Right ventricle myocardium superior (tissue), 1 donor: ENCODE results near the gene ATOSA. TPM values are rescaled to one million over a fixed set of nuclear protein-coding genes. Genes with fewer than 3 reads are reported as not detected.
A peak's percentile ranks its signal among the peaks of the same experiment; 100 is the strongest.

Experiments used
- ATAC-seq: fragments of 200-7000 bp; cut with Tn5 transposase; one replicate; pipeline ENCODE4 v1.9.1; 2020; ENCODE audit warnings: mild to moderate bottlenecking; ENCODE audit not compliant: poor library complexity
- DNase-seq: peaks from one replicate; pipeline ENCODE4 v3.0.0-alpha.2; 2020
- intact Hi-C: fragments of 100-400 bp; cut with DNase I; formaldehyde crosslinking; loops from one replicate; pipeline ENCODE4 v1.11.2; 2022
- total RNA-seq: library from RNA; stranded (reverse); fragmentation: NEBNext Ultra II Directional; extraction: Animal tissue kit (Norgen Biotek cat#: 25700); gene quantifications from one replicate; pipeline ENCODE4 v1.2.1, GENCODE V29; 2021
- donor health status: DM: no; HTN: yes; CAD: no; lungs with severe emphysema.

Gene ATOSA
- total RNA-seq, 1 donor from 2014 or later, result 20.4 TPM

- intact Hi-C loops, result loop anchor here (10.0 kb wide), 1 partner anchor 45 kb away; no protein-coding TSS in a partner anchor
- no peak for DNase-seq
- ATAC-seq, result no peak
These were observed 10.4 kb upstream of the ATOSA start for GRCh38 chr15:52689562-52689961.

- ATAC-seq (no peak), DNase-seq (no peak)
- intact Hi-C loops, result loop anchor here (10.0 kb wide), 1 partner anchor 51 kb away; no protein-coding TSS in a partner anchor
These were observed 4.4 kb upstream of the ATOSA start for GRCh38 chr15:52683580-52683979.

GRCh38 chr15:52682781-52683180 is 3.6 kb upstream of the ATOSA start:
- DNase-seq, result no peak
- intact Hi-C loops, result loop anchor here (10.0 kb wide), 1 partner anchor 52 kb away; no protein-coding TSS in a partner anchor
- ATAC-seq, result no peak

GRCh38 chr15:52682200-52682599 is 3.0 kb upstream of the ATOSA start:
- intact Hi-C loops, result loop anchor here (10.0 kb wide), 1 partner anchor 53 kb away; no protein-coding TSS in a partner anchor
- DNase-seq (no peak), ATAC-seq (no peak)

- DNase-seq (no peak), ATAC-seq (no peak)
- intact Hi-C loops, result loop anchor here (10.0 kb wide), 1 partner anchor 53 kb away; no protein-coding TSS in a partner anchor
These were observed 2.3 kb upstream of the ATOSA start for GRCh38 chr15:52681441-52681840.

GRCh38 chr15:52680761-52681160 is 1.6 kb upstream of the ATOSA start:
- DNase-seq, result no peak
- ATAC-seq, result no peak
- intact Hi-C loops, result loop anchor here (10.0 kb wide), 1 partner anchor 54 kb away; no protein-coding TSS in a partner anchor

- no peak for ATAC-seq
- DNase-seq, result no peak
- intact Hi-C loops, result loop anchor here (10.0 kb wide), 1 partner anchor 55 kb away; no protein-coding TSS in a partner anchor
These were observed 828 bp upstream of the ATOSA start for GRCh38 chr15:52680041-52680391.

GRCh38 chr15:52678468-52679231 is 538 bp downstream of the ATOSA start:
- DNase-seq (peak; percentile 80), ATAC-seq (peak; percentile 72)
- intact Hi-C loops, result no loop called here

GRCh38 chr15:52677593-52678467 is 1.4 kb downstream of the ATOSA start:
- ATAC-seq (peak; percentile 63), DNase-seq (peak; percentile 70)
- intact Hi-C loops, result no loop called here

GRCh38 chr15:52674831-52675230 is 4.4 kb downstream of the ATOSA start:
- intact Hi-C loops, result no loop called here
- DNase-seq (no peak), ATAC-seq (no peak)

GRCh38 chr15:52673734-52674133 is 5.5 kb downstream of the ATOSA start:
- no peak for ATAC-seq
- DNase-seq, result no peak
- intact Hi-C loops, result no loop called here

GRCh38 chr15:52673312-52673711 is 5.9 kb downstream of the ATOSA start:
- intact Hi-C loops, result no loop called here
- no peak for ATAC-seq
- no peak for DNase-seq

GRCh38 chr15:52672661-52673060 is 6.5 kb downstream of the ATOSA start:
- ATAC-seq, result no peak
- DNase-seq, result no peak
- intact Hi-C loops, result no loop called here

GRCh38 chr15:52670087-52670486 is 9.1 kb downstream of the ATOSA start:
- intact Hi-C loops, result no loop called here
- no peak for DNase-seq
- ATAC-seq, result no peak

GRCh38 chr15:52668133-52668532 is 11.1 kb downstream of the ATOSA start:
- intact Hi-C loops, result no loop called here
- DNase-seq (no peak), ATAC-seq (no peak)

GRCh38 chr15:52667597-52667996 is 11.6 kb downstream of the ATOSA start:
- DNase-seq (no peak), ATAC-seq (peak; percentile 12)
- intact Hi-C loops, result no loop called here

- intact Hi-C loops, result no loop called here
- no peak for ATAC-seq
- DNase-seq, result no peak
These were observed 15.5 kb downstream of the ATOSA start for GRCh38 chr15:52663536-52664294.

- ATAC-seq (no peak), DNase-seq (no peak)
- intact Hi-C loops, result no loop called here
These were observed 17.3 kb downstream of the ATOSA start for GRCh38 chr15:52661909-52662308.

GRCh38 chr15:52660192-52660591 is 19.0 kb downstream of the ATOSA start:
- ATAC-seq, result no peak
- intact Hi-C loops, result no loop called here
- no peak for DNase-seq
